ENCODE data around the gene CDKAL1. TPM values are rescaled to one million over a fixed set of nuclear protein-coding genes. Genes with fewer than 3 reads are reported as not detected.

Gene CDKAL1
- total RNA-seq, 6 experiments from 2014 or later: 9.2 to 14.3 (median 11.9) TPM

GRCh38 chr6:21161707-21162106, 627.5 kb downstream of the CDKAL1 start:
- Mint-ChIP-seq H3K36me3 (ENCODE audit: low read depth) (peaks cover 7% of the 10 kb centered on the region; the same call in 1 of the 2 replicates), H3K4me1 (ENCODE audit: low read depth) (peaks cover 24% of the 10 kb centered on the region), H3K4me3 (no peak overlapping the region), H3K27ac (no peak overlapping the region), H3K9me3 (no peaks in the 10 kb centered on the region), H3K27me3 (ENCODE audit: insufficient read depth) (no peaks in the 10 kb centered on the region)
- no peak for TF ChIP-seq CTCF (IDR thresholded peaks at IDR 0.05)
- DNase-seq: no peak

- Mint-ChIP-seq H3K4me1 (ENCODE audit: low read depth) (peaks cover 24% of the 10 kb centered on the region), H3K9me3 (no peaks in the 10 kb centered on the region), H3K36me3 (ENCODE audit: low read depth) (peaks cover 7% of the 10 kb centered on the region; the same call in 1 of the 2 replicates), H3K27ac (peak overlapping the region; percentile 76), H3K4me3 (no peak overlapping the region), H3K27me3 (ENCODE audit: insufficient read depth) (no peaks in the 10 kb centered on the region)
- TF ChIP-seq CTCF (IDR thresholded peaks at IDR 0.05): no peak
- peak; percentile 55 for DNase-seq
Observed at GRCh38 chr6:21163110-21163837, 629.0 kb downstream of the CDKAL1 start.

GRCh38 chr6:21163838-21164180, 629.6 kb downstream of the CDKAL1 start:
- Mint-ChIP-seq H3K4me1 (ENCODE audit: low read depth) (peaks cover 24% of the 10 kb centered on the region), H3K27me3 (ENCODE audit: insufficient read depth) (no peaks in the 10 kb centered on the region), H3K36me3 (ENCODE audit: low read depth) (peaks cover 7% of the 10 kb centered on the region; the same call in 1 of the 2 replicates), H3K27ac (no peak overlapping the region), H3K4me3 (no peak overlapping the region), H3K9me3 (no peaks in the 10 kb centered on the region)
- DNase-seq: no peak
- no peak for TF ChIP-seq CTCF (IDR thresholded peaks at IDR 0.05)

- DNase-seq: no peak
Observed at GRCh38 chr6:21164768-21165326, 630.6 kb downstream of the CDKAL1 start.

GRCh38 chr6:21166754-21167153, 632.5 kb downstream of the CDKAL1 start:
- H3K27ac Mint-ChIP-seq: no peak overlapping the region
- no peaks in the 10 kb centered on the region for H3K27me3 Mint-ChIP-seq (ENCODE audit: insufficient read depth)
- TF ChIP-seq CTCF (IDR thresholded peaks at IDR 0.05): no peak
- H3K36me3 Mint-ChIP-seq (ENCODE audit: low read depth): peaks cover 7% of the 10 kb centered on the region; the same call in 1 of the 2 replicates
- peaks cover 24% of the 10 kb centered on the region for H3K4me1 Mint-ChIP-seq (ENCODE audit: low read depth)
- no peak overlapping the region for H3K4me3 Mint-ChIP-seq
- no peaks in the 10 kb centered on the region for H3K9me3 Mint-ChIP-seq
- DNase-seq: no peak

More at GRCh38 chr6:21164768-21165326, 630.6 kb downstream of the CDKAL1 start:
- no peak overlapping the region; the same call in 1 of the 2 replicates for H3K27ac Mint-ChIP-seq
- TF ChIP-seq CTCF (IDR thresholded peaks at IDR 0.05): no peak
- no peaks in the 10 kb centered on the region for H3K9me3 Mint-ChIP-seq
- peaks cover 24% of the 10 kb centered on the region for H3K4me1 Mint-ChIP-seq (ENCODE audit: low read depth)
- H3K4me3 Mint-ChIP-seq: no peak overlapping the region
- H3K36me3 Mint-ChIP-seq (ENCODE audit: low read depth): peaks cover 7% of the 10 kb centered on the region; the same call in 1 of the 2 replicates
- no peaks in the 10 kb centered on the region for H3K27me3 Mint-ChIP-seq (ENCODE audit: insufficient read depth)
